Measurements from ENCODE around the gene SNX30.

DNA sequence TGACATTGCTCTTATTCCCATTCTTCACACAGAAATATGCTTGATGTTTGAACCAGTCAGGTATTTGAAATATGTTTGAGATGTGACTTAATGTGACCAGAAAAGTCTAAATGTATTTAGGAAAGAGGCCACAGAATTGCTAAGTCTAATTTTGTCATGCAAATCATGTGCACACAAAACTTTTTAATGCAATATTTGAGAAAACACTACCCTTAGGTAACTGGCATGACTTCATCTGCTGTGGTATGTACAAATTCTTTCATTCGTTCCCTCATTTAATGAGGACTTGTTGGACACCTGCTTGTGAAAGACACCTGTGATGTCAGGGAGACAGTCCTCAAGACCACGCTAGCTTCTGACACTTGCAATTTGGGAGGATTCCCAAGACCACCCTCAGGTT, 161.2 kb downstream of the SNX30 start:
- TF ChIP-seq EZH2phosphoT487 (IDR thresholded peaks at IDR 0.05; ENCODE audit: low read depth, severe bottlenecking, unreplicated experiment) = no peak
- TF ChIP-seq, protein P1, sequence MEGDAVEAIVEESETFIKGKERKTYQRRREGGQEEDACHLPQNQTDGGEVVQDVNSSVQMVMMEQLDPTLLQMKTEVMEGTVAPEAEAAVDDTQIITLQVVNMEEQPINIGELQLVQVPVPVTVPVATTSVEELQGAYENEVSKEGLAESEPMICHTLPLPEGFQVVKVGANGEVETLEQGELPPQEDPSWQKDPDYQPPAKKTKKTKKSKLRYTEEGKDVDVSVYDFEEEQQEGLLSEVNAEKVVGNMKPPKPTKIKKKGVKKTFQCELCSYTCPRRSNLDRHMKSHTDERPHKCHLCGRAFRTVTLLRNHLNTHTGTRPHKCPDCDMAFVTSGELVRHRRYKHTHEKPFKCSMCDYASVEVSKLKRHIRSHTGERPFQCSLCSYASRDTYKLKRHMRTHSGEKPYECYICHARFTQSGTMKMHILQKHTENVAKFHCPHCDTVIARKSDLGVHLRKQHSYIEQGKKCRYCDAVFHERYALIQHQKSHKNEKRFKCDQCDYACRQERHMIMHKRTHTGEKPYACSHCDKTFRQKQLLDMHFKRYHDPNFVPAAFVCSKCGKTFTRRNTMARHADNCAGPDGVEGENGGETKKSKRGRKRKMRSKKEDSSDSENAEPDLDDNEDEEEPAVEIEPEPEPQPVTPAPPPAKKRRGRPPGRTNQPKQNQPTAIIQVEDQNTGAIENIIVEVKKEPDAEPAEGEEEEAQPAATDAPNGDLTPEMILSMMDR (IDR thresholded peaks at IDR 0.05; ENCODE audit: poor library complexity) = no peak

Data from hepatocyte (in vitro differentiated cells).